Measurements from ENCODE around the gene BICDL1. TPM values are rescaled to one million over a fixed set of nuclear protein-coding genes. Genes with fewer than 3 reads are reported as not detected.
"Not testable (repeated sequence)": the region's sequence is repeated elsewhere in the genome, so short reads cannot be mapped to it uniquely, and the experiment has no call there.

Gene BICDL1
- polyA plus RNA-seq, 1 experiment = not detected

DNA sequence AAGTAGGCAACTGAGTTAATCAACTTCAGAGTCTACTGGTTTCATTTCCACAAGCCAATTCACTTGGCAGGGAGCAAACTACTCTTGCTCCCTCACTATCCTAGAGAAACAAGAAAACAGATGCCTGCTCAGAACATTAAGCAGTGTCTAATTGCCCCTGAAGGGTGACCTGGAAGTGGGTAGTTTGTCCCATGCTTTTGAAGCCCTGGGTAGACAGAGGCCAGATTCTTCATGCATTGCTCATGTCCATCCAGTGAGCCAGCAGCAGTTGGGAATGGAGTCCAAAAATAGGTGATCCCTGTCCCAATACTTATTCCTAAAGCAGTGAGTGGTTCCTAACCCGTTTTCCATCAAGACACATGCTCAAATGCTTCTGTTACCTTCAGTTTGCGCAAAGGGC is 48.8 kb downstream of the BICDL1 start:
- Histone ChIP-seq H3K4me3 (ENCODE audit: low read depth, low read length) (no peak overlapping the region), H3K27me3 (ENCODE audit: control insufficient read depth, insufficient read depth, low read length) (peaks cover 2% of the 10 kb centered on the region), H3K27ac (ENCODE audit: low read depth, low read length) (no peak overlapping the region), H3K9me3 (ENCODE audit: control insufficient read depth, insufficient read depth, low read length) (no peaks in the 10 kb centered on the region)
- TF ChIP-seq, protein P1, sequence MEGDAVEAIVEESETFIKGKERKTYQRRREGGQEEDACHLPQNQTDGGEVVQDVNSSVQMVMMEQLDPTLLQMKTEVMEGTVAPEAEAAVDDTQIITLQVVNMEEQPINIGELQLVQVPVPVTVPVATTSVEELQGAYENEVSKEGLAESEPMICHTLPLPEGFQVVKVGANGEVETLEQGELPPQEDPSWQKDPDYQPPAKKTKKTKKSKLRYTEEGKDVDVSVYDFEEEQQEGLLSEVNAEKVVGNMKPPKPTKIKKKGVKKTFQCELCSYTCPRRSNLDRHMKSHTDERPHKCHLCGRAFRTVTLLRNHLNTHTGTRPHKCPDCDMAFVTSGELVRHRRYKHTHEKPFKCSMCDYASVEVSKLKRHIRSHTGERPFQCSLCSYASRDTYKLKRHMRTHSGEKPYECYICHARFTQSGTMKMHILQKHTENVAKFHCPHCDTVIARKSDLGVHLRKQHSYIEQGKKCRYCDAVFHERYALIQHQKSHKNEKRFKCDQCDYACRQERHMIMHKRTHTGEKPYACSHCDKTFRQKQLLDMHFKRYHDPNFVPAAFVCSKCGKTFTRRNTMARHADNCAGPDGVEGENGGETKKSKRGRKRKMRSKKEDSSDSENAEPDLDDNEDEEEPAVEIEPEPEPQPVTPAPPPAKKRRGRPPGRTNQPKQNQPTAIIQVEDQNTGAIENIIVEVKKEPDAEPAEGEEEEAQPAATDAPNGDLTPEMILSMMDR (IDR thresholded peaks at IDR 0.05; ENCODE audit: low read depth, low read length) = no peak
- no peak for DNase-seq (ENCODE audit: low read depth, low spot score)
- ChIA-PET CTCF (no interaction called here), POLR2A (no interaction called here)

DNA sequence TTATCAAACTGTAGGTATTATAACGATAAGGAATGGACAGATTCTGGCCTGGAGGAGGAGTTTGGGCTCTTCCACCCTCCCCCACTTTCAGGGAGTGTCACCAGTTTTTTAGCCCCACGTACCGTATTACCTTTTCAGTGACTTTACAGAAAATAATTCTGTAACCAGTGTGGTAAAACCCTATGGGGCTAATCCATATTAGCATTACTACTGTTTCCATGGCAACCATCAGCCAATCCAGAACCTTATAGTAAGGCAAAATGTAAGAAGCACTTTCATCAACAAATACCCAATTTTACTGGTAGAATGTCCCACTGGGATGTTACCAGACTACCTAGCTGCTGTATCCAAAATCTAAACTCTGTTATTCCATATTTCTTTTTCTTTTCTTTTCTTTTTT is 50.7 kb downstream of the BICDL1 start:
- POLR2A ChIA-PET = no interaction called here
- CTCF ChIA-PET = no interaction called here

DNA sequence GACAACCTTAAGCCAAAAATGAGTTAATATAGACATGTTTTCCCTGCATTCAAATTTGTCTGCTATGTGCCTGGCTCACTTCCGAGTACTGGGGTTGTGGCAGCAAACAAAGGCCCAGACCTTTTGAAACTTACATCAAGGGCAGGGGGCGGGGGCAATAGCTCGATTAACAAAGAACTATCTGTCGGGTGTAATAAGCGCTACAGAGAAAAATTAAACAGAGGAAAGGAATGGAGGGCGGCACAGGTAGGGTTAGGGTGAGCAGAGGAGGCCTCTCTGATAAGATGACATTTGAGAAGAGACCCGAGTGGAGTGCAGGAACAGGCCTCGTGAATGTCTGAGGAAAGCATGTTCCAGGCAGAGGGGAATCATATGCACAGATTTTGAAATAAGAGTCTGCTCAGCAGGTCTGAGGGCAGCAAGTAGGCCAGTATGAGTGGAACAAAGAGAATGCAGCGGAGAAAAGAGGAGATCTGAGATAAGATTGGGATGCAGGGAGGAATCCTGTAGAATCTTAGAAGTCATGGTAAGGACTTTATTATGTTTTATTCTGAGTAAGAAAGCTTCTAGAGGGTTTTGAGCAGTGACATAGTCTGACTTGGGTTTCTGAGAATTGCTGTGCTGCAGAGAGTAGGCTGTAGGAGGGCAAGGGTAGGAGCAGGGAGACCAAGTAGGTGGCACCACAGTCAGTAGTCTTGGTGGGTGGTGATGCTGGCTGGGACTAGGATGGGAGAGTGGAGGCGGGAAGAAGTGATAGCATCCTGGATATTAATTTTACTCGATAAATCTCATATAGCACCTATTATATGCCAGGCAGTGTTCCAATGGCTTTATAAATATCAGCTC is 52.6 kb downstream of the BICDL1 start:
- no peak overlapping the region for H3K4me3 ChIP-seq (ENCODE audit: low read depth, low read length)
- no peak for DNase-seq (ENCODE audit: low read depth, low spot score)
- TF ChIP-seq, protein P1 (IDR thresholded peaks at IDR 0.05; ENCODE audit: low read depth, low read length) = no peak
- no peaks in the 10 kb centered on the region for H3K9me3 ChIP-seq (ENCODE audit: control insufficient read depth, insufficient read depth, low read length)
- ChIA-PET POLR2A (no interaction called here), CTCF (no interaction called here)
- peaks cover 2% of the 10 kb centered on the region for H3K27me3 ChIP-seq (ENCODE audit: control insufficient read depth, insufficient read depth, low read length)
- H3K27ac ChIP-seq (ENCODE audit: low read depth, low read length) = no peak overlapping the region

More for the DNA sequence above, 50.7 kb downstream of the BICDL1 start:
- Histone ChIP-seq H3K27ac (ENCODE audit: low read depth, low read length) (no peak overlapping the region), H3K4me3 (ENCODE audit: low read depth, low read length) (no peak overlapping the region), H3K27me3 (ENCODE audit: control insufficient read depth, insufficient read depth, low read length) (peaks cover 2% of the 10 kb centered on the region), H3K9me3 (ENCODE audit: control insufficient read depth, insufficient read depth, low read length) (no peaks in the 10 kb centered on the region)
- TF ChIP-seq, protein P1 (IDR thresholded peaks at IDR 0.05; ENCODE audit: low read depth, low read length) = no peak
- DNase-seq (ENCODE audit: low read depth, low spot score) = no peak

DNA sequence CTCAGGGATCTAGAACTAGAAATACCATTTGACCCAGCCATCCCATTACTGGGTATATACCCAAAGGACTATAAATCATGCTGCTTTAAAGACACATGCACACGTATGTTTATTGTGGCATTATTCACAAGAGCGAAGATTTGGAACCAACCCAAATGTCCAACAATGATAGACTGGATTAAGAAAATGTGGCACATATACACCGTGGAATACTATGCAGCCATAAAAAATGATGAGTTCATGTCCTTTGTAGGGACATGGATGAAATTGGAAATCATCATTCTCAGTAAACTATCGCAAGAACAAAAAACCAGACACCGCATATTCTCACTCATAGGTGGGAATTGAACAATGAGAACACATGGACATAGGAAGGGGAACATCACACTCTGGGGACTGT is 56.3 kb downstream of the BICDL1 start:
- DNase-seq (ENCODE audit: low read depth, low spot score); H3K4me3 ChIP-seq (ENCODE audit: low read depth, low read length); H3K27me3 ChIP-seq (ENCODE audit: control insufficient read depth, insufficient read depth, low read length); POLR2A ChIA-PET; H3K9me3 ChIP-seq (ENCODE audit: control insufficient read depth, insufficient read depth, low read length); H3K27ac ChIP-seq (ENCODE audit: low read depth, low read length); CTCF ChIA-PET: not testable (repeated sequence)

DNA sequence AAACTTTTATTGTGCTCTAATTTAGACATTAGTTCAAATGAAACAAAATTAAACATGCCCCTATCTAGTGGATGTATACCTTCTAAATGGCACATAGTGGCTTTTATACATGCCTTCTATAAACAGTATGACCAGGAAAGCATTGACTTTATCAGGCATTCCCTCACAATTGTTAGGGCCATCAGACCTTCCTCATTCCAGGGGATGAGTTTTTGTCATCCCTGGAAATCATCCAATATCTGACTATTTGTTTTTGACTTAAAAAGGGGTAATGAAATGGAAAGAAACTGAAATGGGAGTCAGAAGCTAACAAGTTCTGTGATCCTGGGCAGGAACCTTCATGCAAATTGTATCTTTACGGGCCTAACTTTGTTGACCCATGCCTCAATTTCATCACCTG is 58.0 kb downstream of the BICDL1 start:
- no peaks in the 10 kb centered on the region for H3K9me3 ChIP-seq (ENCODE audit: control insufficient read depth, insufficient read depth, low read length)
- ChIA-PET POLR2A (no interaction called here), CTCF (no interaction called here)
- H3K27ac ChIP-seq (ENCODE audit: low read depth, low read length) = no peak overlapping the region
- H3K27me3 ChIP-seq (ENCODE audit: control insufficient read depth, insufficient read depth, low read length) = no peaks in the 10 kb centered on the region
- no peak for DNase-seq (ENCODE audit: low read depth, low spot score)
- TF ChIP-seq, protein P1 (IDR thresholded peaks at IDR 0.05; ENCODE audit: low read depth, low read length) = no peak
- no peak overlapping the region for H3K4me3 ChIP-seq (ENCODE audit: low read depth, low read length)

Measured in AG04450 (cell line).